Stimulated activated CD4-positive, alpha-beta T cell treated with anti-CD3 and anti-CD28 coated beads, Interleukin-2, amount 100 ng/mL, for 48 hours (primary cell): Measurements from ENCODE around the gene PFKFB4.

Experiments used
- DNase-seq, 2 donors: peaks; one replicate each; pipeline ENCODE4 v3.0.0-alpha.2; 2020

PFKFB4 gene

DNA sequence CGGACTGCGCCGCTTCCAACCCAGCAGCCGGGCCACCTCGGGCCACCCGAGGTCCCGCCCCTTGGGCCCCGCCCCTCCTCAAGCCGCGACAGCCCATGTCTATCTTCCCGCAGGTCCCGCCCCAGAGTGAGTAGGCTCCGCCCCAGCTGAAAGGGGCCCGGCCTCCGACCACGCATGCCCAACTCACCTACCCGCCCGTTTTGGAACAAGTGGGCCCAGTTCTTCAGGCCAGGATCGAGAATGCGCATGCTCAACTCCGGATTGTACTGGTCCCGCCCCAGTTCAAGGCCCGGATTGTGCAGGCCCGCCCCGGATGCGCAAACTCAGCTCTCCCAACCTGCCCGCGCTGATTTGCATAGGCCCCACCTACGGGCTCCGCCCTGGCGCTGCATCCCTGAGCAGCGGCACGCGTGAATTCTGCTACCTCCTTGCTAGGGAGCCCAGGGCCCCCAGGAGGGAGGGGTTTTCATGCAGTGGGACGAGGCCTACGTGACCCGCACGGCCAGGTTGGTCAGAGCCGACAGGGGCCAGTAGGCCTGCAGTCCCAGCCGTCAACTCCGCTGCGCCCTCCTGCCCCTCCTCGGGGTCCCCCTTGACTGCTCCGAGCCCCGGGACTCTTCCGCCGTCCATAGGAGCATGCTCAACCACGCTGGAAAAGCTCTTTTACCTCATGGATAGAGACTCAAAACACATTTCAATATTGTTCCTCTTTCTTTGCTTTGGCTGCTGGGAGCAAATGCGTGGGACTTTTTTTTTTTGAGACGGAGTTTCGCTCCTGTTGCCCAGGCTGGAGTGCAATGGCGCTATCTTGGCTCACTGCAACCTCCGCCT lies at the start of gene PFKFB4:
Gene PFKFB4, minus strand, starts transcription at position 8 of the 831 bp plus-strand sequence. CDS start 26 bp downstream, outside the sequence.
- peak; percentile 99 for DNase-seq

DNA sequence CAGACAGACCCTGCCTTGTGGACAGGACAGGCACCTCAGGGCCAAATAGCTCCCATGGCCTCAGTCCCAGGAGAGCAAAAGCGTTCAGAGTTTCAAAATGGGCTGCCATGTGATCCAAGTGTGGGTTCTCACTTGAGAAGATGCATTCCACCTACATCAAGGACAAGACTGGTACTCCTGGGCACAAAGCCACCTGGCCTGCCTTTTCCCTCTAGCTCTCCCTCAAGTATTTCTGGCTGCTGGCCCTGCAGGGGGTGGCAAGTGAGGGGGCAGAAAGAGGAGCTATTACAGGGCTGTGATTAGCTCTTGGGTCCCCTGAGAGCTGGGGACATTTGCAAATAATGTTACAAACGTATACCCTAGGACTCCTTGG lies 45.0 kb upstream of the PFKFB4 start:
- DNase-seq: no peak

GRCh38 chr3:48600711-48601621 lies 44.4 kb upstream of the PFKFB4 start:
- no peak for DNase-seq

GRCh38 chr3:48599509-48600285 lies 43.1 kb upstream of the PFKFB4 start:
- DNase-seq: no peak

GRCh38 chr3:48599077-48599501 lies 42.5 kb upstream of the PFKFB4 start:
- DNase-seq: no peak

GRCh38 chr3:48598323-48599076 lies 41.9 kb upstream of the PFKFB4 start:
- DNase-seq: no peak

- no peak for DNase-seq
Observed at GRCh38 chr3:48597408-48597800, 40.8 kb upstream of the PFKFB4 start.

DNA sequence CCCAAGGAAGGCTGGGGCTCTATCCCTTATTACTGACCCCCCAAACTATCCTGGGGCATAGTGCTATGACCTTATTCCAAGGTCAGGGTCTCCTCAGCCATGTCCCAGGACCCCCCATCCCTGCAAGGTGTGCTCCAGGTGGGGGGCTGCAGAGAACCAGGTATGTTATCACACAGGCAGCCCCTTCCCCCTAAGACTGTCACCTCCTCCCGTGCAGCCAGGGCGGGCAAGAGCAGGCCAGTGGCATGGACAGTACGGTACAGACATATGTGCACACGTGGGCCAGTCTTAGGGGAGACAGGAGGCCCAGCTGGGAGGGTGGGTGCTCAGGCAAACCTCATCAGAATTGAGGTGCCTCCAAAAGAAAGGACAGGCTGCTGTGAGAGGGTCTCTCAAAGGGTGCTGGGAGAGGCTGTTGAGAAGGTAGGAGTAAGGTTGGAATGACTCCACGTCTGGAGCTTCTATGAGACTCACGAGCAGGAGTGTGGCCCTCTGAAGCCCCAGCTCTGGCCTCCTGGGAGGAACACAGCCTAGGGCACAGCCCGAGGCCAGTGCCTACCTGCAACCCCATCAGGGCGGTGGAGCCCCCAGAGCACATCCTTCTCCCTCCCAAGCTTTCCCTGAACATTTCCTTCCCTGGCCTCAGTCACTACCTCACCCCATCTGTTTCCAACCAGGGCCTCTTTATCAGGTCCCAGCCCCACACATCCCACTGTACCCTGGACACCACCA lies 40.2 kb upstream of the PFKFB4 start:
- no peak for DNase-seq

GRCh38 chr3:48596157-48596556 lies 39.6 kb upstream of the PFKFB4 start:
- no peak for DNase-seq

DNA sequence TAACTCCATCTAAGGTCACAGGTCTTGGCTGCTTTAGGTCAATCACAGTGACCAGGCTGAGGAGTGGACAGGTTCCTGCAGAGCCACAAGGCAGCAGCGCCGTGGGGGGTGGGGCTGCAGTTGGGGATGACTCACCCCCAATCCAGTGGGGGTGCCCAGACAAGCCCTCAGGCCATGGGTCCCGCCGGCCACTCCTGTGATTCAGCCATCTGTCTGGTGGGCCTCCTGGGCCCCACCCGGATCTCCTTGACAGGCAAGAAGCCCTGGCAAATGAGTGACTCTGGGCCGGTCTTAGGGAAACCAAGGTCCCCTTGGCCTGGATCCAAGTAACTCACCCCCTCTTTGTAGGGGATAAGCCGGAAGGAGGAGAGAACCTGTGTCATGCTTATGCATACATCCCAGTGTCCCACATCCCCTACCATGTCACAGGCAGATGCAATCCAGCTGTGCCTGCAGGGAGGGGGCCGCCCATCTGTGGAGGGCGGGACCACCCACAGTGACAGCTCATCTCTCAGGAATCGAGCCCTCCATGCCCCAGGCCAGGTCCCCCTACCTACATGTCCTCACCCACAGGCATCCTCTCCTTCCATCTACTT lies 39.0 kb upstream of the PFKFB4 start:
- DNase-seq: no peak

- DNase-seq: no peak
Observed at GRCh38 chr3:48595075-48595525, 38.5 kb upstream of the PFKFB4 start, which contains the start of gene COL7A1. Gene COL7A1 (minus strand): TSS chr3:48595329. CDS start chr3:48595159, 170 bp downstream.

- DNase-seq: no peak
Observed at GRCh38 chr3:48594417-48595049, 37.9 kb upstream of the PFKFB4 start.

- no peak for DNase-seq
Observed at GRCh38 chr3:48593337-48593736, 36.7 kb upstream of the PFKFB4 start.

- DNase-seq: no peak
Observed at GRCh38 chr3:48592519-48593087, 36.0 kb upstream of the PFKFB4 start.

DNA sequence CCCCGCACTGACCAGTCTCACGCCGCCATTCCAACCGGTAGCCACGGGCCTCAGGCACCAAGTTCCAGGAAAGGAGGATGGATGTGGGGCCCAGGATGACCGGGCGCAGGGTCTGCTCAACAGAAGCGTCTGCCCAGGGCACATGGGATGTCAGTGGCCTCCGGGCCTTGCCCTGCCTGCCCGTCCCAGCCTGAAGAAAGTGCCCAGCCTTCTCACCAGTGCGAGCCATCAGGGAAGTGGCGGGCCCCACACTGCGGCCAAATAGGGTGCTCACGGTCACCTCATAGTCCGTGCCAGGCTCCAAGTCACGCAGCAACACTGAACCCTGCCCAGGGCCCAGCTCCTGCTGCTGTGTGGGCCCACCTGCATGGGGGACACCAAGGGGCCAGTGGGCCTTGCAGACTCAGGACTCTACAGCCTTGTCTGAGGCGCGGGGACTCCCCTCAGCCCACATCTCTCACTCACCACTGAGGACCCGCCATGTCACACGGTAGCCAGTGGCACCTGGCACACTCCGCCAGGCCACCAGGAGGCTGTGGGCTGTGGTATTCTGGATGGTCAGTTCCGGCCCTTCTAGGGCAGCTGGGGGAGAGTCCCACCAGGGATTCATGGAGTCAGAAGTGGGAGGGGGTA lies 35.4 kb upstream of the PFKFB4 start:
- DNase-seq: no peak

DNA sequence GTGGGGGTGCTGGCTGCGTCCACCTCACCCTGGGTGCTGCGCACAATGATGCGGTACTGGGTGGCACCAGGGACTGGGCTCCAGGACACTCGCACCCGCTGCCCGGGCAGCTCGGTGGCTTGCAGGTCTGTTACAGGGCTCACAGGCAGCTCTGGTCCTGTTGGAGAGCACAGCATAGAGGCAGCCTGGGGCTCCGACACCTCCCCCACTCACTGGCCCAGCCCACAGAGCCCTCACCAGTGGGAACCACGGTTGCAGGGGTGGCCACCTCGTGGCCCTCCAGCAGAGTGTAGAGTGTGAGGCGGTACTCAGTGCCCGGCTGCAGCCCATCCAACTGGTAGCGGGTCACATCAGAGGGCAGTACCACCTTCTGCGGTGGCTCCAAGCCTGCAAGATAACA lies 34.8 kb upstream of the PFKFB4 start:
- DNase-seq: no peak

- DNase-seq: no peak
Observed at GRCh38 chr3:48588230-48588629, 31.6 kb upstream of the PFKFB4 start.

DNA sequence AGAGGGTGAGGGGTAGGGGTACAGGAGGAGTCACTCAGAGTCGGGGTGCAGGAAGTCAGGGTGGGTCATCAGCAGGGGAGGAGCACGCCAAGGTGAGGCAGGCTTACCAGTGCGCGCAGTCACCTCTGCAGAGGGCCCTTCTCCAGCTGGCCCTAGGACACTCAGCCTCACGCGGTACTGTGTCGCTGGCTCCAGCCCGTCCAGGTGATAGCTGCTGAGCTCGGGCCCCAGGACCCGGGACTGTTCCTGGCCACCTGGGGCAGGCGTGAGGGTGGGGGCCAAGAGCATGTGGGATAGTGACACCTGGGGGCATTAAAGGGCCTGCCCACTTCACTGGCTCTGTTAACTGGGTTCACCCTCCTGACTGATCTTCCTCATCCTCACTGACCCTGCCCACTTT lies 31.1 kb upstream of the PFKFB4 start:
- no peak for DNase-seq

DNA sequence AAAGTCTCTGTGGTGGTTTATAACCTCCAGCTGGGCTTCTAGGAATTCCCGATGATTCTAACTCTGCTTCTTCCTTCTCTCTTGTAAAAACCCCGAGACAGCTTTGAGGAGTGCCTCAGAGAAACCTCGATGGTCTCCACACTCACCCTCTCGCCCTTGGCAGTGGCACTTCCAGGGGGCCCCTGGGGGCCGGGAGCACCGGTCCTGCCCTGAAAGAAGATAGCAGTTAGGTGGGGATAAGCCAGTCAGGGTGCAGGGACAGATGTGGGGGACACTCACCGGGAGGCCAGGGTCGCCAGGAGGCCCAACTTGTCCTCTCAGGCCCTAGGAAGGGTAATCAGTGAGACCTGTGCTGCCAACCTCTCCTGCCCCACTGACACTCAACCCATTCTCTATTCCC lies 28.8 kb upstream of the PFKFB4 start:
- no peak for DNase-seq

- DNase-seq: no peak
Observed at GRCh38 chr3:48584836-48585235, 28.2 kb upstream of the PFKFB4 start.
